Hepatocyte (in vitro differentiated cells): ENCODE results near the gene SLC35E2B. TPM values are rescaled to one million over a fixed set of nuclear protein-coding genes. Genes with fewer than 3 reads are reported as not detected.

Experiments
- DNase-seq: peaks from one replicate; pipeline ENCODE4 v3.0.0-alpha.2; 2016; ENCODE audit warnings: low spot score
- H2AFZ ChIP-seq: fragments of 200-600 bp; sonication (generic); 2 replicates; pipeline ENCODE4 v1.6.0; 2016; ENCODE audit warnings: antibody characterized with exemption, mild to moderate bottlenecking
- H3K27ac ChIP-seq: fragments of 200-600 bp; sonication (generic); 2 replicates; pipeline ENCODE4 v1.5.1; 2016; ENCODE audit warnings: mild to moderate bottlenecking
- H3K27me3 ChIP-seq: fragments of 200-600 bp; sonication (generic); 2 replicates; pipeline ENCODE4 v1.6.1; 2016
- H3K36me3 ChIP-seq: fragments of 200-600 bp; sonication (generic); replicated peaks from 2 replicates; pipeline ENCODE4 v1.5.1; 2016; ENCODE audit warnings: low read depth; ENCODE audit not compliant: insufficient read depth
- H3K4me1 ChIP-seq: fragments of 200-600 bp; sonication (generic); 2 replicates; pipeline ENCODE4 v1.5.1; 2016; ENCODE audit warnings: mild to moderate bottlenecking, moderate library complexity; ENCODE audit not compliant: insufficient read depth
- H3K4me2 ChIP-seq: fragments of 200-600 bp; sonication (generic); 2 replicates; pipeline ENCODE4 v1.6.0; 2016
- H3K4me3 ChIP-seq: fragments of 200-600 bp; sonication (generic); 2 replicates; pipeline ENCODE4 v1.5.1; 2016; ENCODE audit warnings: mild to moderate bottlenecking
- H3K79me2 ChIP-seq: fragments of 200-600 bp; sonication (generic); 2 replicates; pipeline ENCODE4 v1.6.0; 2017; ENCODE audit warnings: mild to moderate bottlenecking
- H3K9me2 ChIP-seq: fragments of 200-600 bp; sonication (generic); replicated peaks from 2 replicates; pipeline ENCODE4 v1.6.0; 2017; ENCODE audit warnings: mild to moderate bottlenecking; ENCODE audit not compliant: insufficient read depth
- H3K9me3 ChIP-seq: fragments of 200-600 bp; sonication (generic); 2 replicates; pipeline ENCODE4 v1.5.1; 2016; ENCODE audit warnings: low read depth, mild to moderate bottlenecking
- H4K20me1 ChIP-seq: fragments of 200-600 bp; sonication (generic); 2 replicates; pipeline ENCODE4 v1.6.0; 2016; ENCODE audit warnings: mild to moderate bottlenecking; ENCODE audit not compliant: insufficient read depth, poor library complexity, severe bottlenecking
- EZH2 ChIP-seq: fragments of 200-600 bp; sonication (generic); IDR thresholded peaks from 2 replicates; pipeline ENCODE4 v1.6.1; 2016; ENCODE audit warnings: antibody characterized with exemption, mild to moderate bottlenecking, borderline replicate concordance
- EZH2phosphoT487 ChIP-seq: fragments of 200-600 bp; sonication (generic); IDR thresholded peaks from one replicate; pipeline ENCODE4 v1.6.1; 2018; ENCODE audit warnings: antibody characterized with exemption, mild to moderate bottlenecking, low read depth, moderate library complexity; ENCODE audit not compliant: unreplicated experiment, severe bottlenecking
- WGBS: methylation state at CpG from one replicate; pipeline ENCODE4 v1.1.6; 2016; ENCODE audit warnings: low lambda C conversion rate; ENCODE audit errors: missing lambda C conversion rate; 5-methylcytosine and 5-hydroxymethylcytosine counted together
- polyA plus RNA-seq: library from polyadenylated mRNA; unstranded; fragments of >200 nt; fragmentation: Nextera tagmentation; extraction: Ambion mirVana; gene quantifications from 2 replicates; pipeline ENCODE4 v1.2.1, GENCODE V29; 2016
- total RNA-seq: library from RNA; depleted of rRNA; stranded (reverse); fragments of >200 nt; gene quantifications from 2 replicates; pipeline ENCODE4 v1.2.3, GENCODE V29; 2014
- TF ChIP-seq, protein P1 (sequence below): fragments of 200-600 bp; sonication (generic); IDR thresholded peaks from 2 replicates; pipeline ENCODE4 v1.5.1; 2016; ENCODE audit warnings: antibody characterized with exemption, mild to moderate bottlenecking; ENCODE audit not compliant: poor library complexity

The SLC35E2B gene
- total and polyA plus RNA-seq, 2 experiments from 2014 or later = 29.2 to 46.7 TPM

- no peaks in the 10 kb centered on the region for H3K9me2 ChIP-seq
- peak; percentile 81 for DNase-seq
- no peaks in the 10 kb centered on the region for H3K79me2 ChIP-seq
- H2AFZ ChIP-seq = no peak overlapping the region
- TF ChIP-seq EZH2phosphoT487 (no peak), EZH2 (peak; percentile 12)
- TF ChIP-seq, protein P1, sequence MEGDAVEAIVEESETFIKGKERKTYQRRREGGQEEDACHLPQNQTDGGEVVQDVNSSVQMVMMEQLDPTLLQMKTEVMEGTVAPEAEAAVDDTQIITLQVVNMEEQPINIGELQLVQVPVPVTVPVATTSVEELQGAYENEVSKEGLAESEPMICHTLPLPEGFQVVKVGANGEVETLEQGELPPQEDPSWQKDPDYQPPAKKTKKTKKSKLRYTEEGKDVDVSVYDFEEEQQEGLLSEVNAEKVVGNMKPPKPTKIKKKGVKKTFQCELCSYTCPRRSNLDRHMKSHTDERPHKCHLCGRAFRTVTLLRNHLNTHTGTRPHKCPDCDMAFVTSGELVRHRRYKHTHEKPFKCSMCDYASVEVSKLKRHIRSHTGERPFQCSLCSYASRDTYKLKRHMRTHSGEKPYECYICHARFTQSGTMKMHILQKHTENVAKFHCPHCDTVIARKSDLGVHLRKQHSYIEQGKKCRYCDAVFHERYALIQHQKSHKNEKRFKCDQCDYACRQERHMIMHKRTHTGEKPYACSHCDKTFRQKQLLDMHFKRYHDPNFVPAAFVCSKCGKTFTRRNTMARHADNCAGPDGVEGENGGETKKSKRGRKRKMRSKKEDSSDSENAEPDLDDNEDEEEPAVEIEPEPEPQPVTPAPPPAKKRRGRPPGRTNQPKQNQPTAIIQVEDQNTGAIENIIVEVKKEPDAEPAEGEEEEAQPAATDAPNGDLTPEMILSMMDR = no peak
- H3K27me3 ChIP-seq = peaks cover 15% of the 10 kb centered on the region
- H3K9me3 ChIP-seq = no peaks in the 10 kb centered on the region
- WGBS = 28% methylated on average over 20 of the region's 81 CpGs
- peaks cover 19% of the 10 kb centered on the region for H3K4me1 ChIP-seq
- peak overlapping the region; percentile 92 for H3K27ac ChIP-seq
- no peaks in the 10 kb centered on the region for H3K36me3 ChIP-seq
- H3K4me3 ChIP-seq = no peak overlapping the region
- no peaks in the 10 kb centered on the region for H4K20me1 ChIP-seq
- peak overlapping the region; percentile 75 for H3K4me2 ChIP-seq
These were observed 62.2 kb downstream of the SLC35E2B start for GRCh38 chr1:1630191-1630964.

DNA sequence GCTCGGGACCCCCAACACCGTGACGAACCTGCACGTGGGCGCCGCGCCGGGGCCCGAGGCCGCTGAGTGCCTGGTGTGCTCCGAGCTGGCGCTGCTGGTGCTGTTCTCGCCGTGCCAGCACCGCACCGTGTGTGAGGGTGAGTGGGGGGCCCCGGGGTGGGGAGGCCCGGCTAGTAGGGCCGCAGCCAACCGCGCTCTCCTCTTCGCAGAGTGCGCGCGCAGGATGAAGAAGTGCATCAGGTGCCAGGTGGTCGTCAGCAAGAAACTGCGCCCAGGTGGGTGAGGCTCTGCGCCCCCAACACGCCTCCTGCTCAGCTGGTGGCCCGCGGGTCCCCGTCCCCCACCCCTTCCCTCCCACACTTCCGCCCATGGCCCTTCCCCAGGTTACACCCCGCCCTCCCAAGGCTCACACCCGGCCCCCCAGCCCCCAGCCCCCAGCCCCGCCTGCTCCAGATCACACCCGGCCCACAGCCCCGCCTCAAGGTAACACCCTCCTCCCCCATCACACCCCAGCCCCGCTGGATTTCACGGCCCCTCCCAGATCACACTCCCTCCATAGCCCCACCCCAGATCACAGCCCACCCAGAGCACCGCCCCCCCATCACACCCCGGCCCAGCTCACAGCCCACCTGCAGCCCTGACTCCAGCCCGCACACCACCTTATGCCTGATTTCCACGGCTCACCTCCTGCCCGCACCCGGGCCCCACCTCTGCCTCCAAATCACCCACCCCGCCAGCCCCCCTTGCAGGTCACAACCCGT, 63.0 kb downstream of the SLC35E2B start:
- 84% methylated on average over 10 of the region's 48 CpGs for WGBS
- no peak overlapping the region for H3K4me3 ChIP-seq
- peaks cover 15% of the 10 kb centered on the region for H3K27me3 ChIP-seq

DNA sequence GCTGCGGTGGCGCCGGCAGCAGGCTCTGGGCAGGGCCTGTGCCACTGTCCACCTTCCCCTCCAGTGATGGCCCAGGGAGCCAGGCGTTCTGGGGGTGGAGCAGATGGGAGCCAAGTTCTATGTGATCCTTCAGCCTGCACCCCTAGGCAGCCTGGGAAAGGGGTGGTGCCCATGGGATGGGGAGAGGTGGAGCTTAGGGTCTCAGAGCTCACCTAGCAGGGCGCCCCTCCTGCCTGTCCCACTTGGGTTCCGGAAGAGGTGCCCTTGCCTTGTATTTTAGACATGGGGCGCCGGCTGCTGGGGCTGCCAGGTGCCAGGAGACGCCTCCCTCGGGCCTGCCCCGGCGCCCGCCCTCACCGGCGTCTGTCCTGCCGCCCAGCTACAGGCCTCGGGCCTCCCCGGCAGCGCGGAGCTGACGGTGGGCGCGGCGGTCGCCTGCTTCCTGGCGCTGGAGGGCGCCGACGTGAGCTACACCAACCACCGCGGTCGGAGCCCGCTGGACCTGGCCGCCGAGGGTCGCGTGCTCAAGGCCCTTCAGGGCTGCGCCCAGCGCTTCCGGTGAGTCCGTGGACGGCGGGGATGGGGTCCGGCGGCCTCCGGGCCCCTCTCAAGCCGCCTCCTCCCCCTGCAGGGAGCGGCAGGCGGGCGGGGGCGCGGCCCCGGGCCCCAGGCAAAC, 63.7 kb downstream of the SLC35E2B start:
- Histone ChIP-seq H3K79me2 (no peaks in the 10 kb centered on the region), H3K9me2 (no peaks in the 10 kb centered on the region), H3K27ac (no peak overlapping the region), H3K27me3 (peaks cover 15% of the 10 kb centered on the region), H3K9me3 (no peaks in the 10 kb centered on the region), H3K4me1 (peaks cover 19% of the 10 kb centered on the region), H3K4me2 (no peak overlapping the region), H3K36me3 (no peaks in the 10 kb centered on the region), H2AFZ (no peak overlapping the region), H3K4me3 (no peak overlapping the region), H4K20me1 (no peaks in the 10 kb centered on the region)
- TF ChIP-seq, protein P1 = no peak
- TF ChIP-seq EZH2phosphoT487 = no peak
- TF ChIP-seq EZH2 = no peak
- no peak for DNase-seq
- WGBS = 71% methylated on average over 47 of the region's 53 CpGs

More for the DNA sequence above, 63.0 kb downstream of the SLC35E2B start:
- Histone ChIP-seq H4K20me1 (no peaks in the 10 kb centered on the region), H3K9me3 (no peaks in the 10 kb centered on the region), H3K4me1 (peaks cover 19% of the 10 kb centered on the region), H3K36me3 (no peaks in the 10 kb centered on the region), H3K79me2 (no peaks in the 10 kb centered on the region), H3K4me2 (no peak overlapping the region), H2AFZ (no peak overlapping the region), H3K9me2 (no peaks in the 10 kb centered on the region), H3K27ac (no peak overlapping the region)
- DNase-seq = no peak
- no peak for TF ChIP-seq EZH2
- no peak for TF ChIP-seq EZH2phosphoT487
- TF ChIP-seq, protein P1 = no peak
